ENCODE measurements around the gene OR2T1.
"Not testable (repeated sequence)": the region's sequence is repeated elsewhere in the genome, so short reads cannot be mapped to it uniquely, and the experiment has no call there.

Gene OR2T1

DNA sequence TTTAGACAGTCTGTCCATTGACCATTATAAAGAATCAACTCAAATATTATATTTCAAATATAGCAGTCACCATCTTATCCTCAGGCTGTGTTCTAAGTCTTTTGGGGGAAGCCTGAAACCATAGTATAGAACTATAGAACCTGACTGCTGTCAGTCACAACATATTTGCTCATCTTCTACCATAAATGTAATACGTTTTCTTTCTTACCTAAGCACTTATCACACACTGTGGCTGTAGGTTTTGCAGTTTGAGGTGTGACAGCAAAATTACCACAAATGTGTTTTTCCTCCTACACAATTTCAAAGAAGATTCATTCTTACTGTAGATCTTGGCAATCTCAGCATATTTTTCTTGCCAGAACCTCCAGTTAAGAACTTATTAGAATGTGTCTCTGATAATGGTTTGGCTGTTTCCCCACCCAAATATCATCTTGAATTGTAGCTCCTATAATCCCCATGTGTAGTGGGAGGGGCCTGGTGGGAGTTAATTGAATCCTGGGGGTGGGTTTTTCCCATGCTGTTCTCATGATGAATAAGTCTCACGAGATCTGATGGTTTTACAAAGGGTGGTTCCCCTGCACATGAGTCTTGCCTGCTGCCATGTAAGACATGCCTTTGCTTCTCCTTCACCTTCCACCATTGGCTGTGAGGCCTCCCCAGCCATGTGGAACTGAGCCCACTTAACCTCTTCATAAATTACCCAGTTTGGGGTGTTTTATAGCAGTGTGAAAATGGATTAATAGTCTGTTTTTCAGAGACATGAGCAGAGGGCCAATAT lies 39.8 kb downstream of the OR2T1 start:
- H3K9ac ChIP-seq; H2AFZ ChIP-seq; H3K4me2 ChIP-seq (ENCODE audit: low read length); H3K4me1 ChIP-seq; H3K4me3 ChIP-seq (ENCODE audit: low read depth, low read length); H3K79me2 ChIP-seq; H3K27ac ChIP-seq; H3K27me3 ChIP-seq (ENCODE audit: control insufficient read depth, insufficient read depth, low read length); H3K36me3 ChIP-seq (ENCODE audit: control insufficient read depth, insufficient read depth, low read length); H3K9me3 ChIP-seq (ENCODE audit: control insufficient read depth, low read length): not testable (repeated sequence)

DNA sequence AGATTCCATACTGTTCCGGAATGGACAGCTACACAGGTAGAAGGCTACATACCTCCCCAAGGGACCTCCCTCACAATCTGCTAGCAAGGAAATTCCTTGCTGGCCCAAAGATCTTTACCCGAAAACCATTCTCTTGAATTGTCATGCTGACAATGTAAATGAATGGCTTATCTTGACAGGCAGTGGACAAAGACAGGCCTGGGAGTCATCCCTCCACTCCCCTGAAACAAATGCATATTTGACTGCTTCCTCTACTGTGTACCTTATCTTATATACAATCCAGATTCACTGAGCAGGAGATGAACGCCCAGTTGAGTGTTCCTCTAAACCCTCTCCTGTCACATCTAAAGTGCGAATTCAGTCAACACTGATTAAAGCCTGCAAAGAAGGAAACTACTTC lies 41.8 kb downstream of the OR2T1 start:
- not testable (repeated sequence) for H3K27ac ChIP-seq; H3K4me1 ChIP-seq; H3K36me3 ChIP-seq (ENCODE audit: control insufficient read depth, insufficient read depth, low read length); H2AFZ ChIP-seq; H3K4me2 ChIP-seq (ENCODE audit: low read length); H3K79me2 ChIP-seq; H3K27me3 ChIP-seq (ENCODE audit: control insufficient read depth, insufficient read depth, low read length); H3K9me3 ChIP-seq (ENCODE audit: control insufficient read depth, low read length); H3K9ac ChIP-seq; H3K4me3 ChIP-seq (ENCODE audit: low read depth, low read length)

DNA sequence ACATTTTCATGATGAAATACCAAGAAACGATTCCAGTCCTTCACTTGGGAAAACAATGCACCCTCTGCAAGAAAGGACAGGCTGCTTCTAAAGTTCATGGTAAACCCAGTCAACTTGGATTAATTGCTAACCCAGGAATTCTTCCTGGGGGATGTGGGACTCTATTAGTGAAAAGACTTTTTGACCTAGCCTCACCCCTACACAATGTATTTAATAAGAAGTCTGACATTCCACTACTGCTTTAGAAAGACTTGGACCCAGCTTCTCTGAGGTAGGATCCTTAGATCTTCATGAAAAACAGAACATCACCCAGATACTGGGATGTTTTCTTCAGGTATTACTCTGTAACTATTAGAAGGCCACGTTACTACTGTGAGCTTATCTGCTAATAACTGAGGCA lies 42.6 kb downstream of the OR2T1 start, which contains the start of gene OR2T2:
TSS of gene OR2T2 (plus strand) at position 239 of the 400 bp plus-strand sequence. CDS start 7,161 bp downstream, outside the sequence.
- H3K27ac ChIP-seq; H3K27me3 ChIP-seq (ENCODE audit: control insufficient read depth, insufficient read depth, low read length); H3K9ac ChIP-seq; H3K4me3 ChIP-seq (ENCODE audit: low read depth, low read length); H3K4me2 ChIP-seq (ENCODE audit: low read length); H3K79me2 ChIP-seq; H3K36me3 ChIP-seq (ENCODE audit: control insufficient read depth, insufficient read depth, low read length); H3K4me1 ChIP-seq; H2AFZ ChIP-seq; H3K9me3 ChIP-seq (ENCODE audit: control insufficient read depth, low read length): not testable (repeated sequence)

DNA sequence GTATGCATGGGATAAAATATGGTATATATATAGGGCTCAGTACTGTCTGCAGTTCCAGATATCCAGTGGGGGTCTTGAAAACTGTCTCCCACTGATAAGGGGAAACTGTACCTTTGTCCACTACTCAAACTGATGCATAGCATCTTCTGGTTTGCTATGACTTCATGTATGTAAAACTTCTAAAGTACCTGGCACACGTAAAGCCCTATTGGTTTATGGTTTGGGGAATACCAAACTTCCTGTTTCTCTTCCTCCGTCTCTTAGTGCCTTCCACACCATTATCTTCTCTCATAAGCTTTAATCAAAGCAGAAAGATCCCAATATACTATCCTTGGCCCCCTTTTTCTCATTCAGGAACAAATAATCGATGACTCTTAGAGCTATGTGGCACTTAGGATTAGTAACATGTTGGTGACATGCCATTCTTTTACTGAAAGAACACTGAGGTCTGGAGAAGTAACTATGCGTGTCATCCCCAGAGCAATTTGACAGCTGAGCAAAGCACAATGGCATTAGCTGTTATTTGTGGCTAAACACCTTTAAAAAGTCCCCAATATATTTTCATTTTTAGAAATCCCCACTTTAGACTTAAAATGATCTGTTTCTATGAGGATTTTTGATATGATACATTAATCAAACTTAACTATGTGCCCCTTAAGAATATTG lies 45.7 kb downstream of the OR2T1 start:
- H3K4me1 ChIP-seq; H3K27ac ChIP-seq; H3K9me3 ChIP-seq (ENCODE audit: control insufficient read depth, low read length); H3K9ac ChIP-seq; H3K4me3 ChIP-seq (ENCODE audit: low read depth, low read length); H3K36me3 ChIP-seq (ENCODE audit: control insufficient read depth, insufficient read depth, low read length); H3K79me2 ChIP-seq; H2AFZ ChIP-seq; H3K4me2 ChIP-seq (ENCODE audit: low read length); H3K27me3 ChIP-seq (ENCODE audit: control insufficient read depth, insufficient read depth, low read length): not testable (repeated sequence)

DNA sequence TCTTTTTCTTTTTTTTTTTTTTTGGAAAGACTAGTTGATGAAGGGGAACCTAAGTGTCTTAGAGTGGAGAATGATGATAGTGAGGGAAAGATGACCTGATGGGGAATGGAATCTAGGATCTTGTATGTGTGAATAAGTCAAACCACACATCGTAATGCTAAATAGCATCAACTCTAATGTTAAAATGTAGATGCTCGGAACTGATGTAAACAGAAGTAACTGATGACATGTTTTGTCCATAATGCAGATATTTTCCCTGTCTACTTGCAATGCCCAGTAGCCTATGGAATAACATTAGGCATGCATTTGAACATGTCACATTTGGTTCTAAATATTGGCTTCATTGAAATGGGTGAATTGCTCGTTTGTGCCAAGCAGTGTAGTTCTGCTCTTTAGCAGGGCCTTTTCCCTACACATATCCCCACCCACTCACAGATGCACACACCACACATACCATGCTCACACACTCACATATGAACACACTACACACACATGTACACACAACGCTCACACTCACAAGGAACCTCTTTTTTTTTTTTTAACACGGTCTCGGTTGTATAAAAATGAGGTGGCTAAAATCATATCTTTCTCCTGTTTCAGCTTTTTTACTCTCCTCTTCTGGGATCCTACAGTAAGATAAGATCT lies 47.1 kb downstream of the OR2T1 start:
- not testable (repeated sequence) for H3K27me3 ChIP-seq (ENCODE audit: control insufficient read depth, insufficient read depth, low read length); H3K4me2 ChIP-seq (ENCODE audit: low read length); H2AFZ ChIP-seq; H3K36me3 ChIP-seq (ENCODE audit: control insufficient read depth, insufficient read depth, low read length); H3K9ac ChIP-seq; H3K4me3 ChIP-seq (ENCODE audit: low read depth, low read length); H3K27ac ChIP-seq; H3K4me1 ChIP-seq; H3K9me3 ChIP-seq (ENCODE audit: control insufficient read depth, low read length); H3K79me2 ChIP-seq

DNA sequence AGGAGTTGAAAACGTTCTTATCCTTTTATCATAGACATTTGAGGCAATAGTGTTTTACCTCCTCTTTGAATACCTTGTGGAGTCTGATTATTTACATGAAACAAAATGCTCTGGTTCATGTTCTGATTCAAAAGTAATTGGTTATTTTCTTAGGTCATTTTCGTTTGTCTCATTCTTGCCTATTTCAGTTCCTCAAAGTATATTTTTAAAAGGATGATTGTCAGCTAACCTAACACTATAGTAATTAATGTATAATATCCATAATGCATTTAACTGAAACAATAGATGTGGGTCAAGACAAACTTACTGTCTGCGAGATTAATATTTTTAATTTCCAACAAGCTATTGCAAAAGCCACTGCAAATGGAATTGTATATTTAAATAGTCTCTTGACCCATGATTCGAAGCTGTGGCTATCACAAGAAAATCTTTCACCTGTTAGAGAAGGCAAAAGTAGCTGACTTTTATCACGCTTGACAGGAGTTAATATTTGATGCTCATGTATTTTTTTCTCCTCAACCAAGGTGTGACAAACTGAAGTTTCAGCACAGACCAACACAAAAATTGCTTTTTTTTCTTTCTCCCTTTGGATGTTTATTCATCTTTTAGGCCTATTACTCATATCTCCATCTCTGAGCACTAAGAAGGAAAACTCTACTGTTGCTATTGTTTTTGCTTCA lies 47.8 kb downstream of the OR2T1 start:
- H3K9ac ChIP-seq; H2AFZ ChIP-seq; H3K36me3 ChIP-seq (ENCODE audit: control insufficient read depth, insufficient read depth, low read length); H3K4me3 ChIP-seq (ENCODE audit: low read depth, low read length); H3K4me1 ChIP-seq; H3K27me3 ChIP-seq (ENCODE audit: control insufficient read depth, insufficient read depth, low read length); H3K4me2 ChIP-seq (ENCODE audit: low read length); H3K27ac ChIP-seq; H3K9me3 ChIP-seq (ENCODE audit: control insufficient read depth, low read length); H3K79me2 ChIP-seq: not testable (repeated sequence)

DNA sequence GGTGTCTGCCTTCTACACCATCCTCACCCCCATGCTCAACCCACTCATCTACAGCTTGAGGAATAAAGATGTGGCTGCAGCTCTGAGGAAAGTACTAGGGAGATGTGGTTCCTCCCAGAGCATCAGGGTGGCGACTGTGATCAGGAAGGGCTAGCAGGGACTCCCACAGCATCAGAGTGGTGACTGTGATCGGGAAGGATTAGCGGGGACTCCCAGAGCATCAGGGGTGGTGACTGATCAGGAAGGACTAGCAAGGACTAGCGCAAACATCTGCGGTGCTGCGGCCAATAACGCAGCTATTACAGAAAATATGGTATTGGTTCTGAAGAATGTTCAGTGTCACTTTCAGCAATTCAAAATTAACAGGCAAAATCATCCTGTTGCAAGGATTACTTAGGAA lies 50.8 kb downstream of the OR2T1 start:
- not testable (repeated sequence) for H3K36me3 ChIP-seq (ENCODE audit: control insufficient read depth, insufficient read depth, low read length); H3K4me3 ChIP-seq (ENCODE audit: low read depth, low read length); H3K27ac ChIP-seq

DNA sequence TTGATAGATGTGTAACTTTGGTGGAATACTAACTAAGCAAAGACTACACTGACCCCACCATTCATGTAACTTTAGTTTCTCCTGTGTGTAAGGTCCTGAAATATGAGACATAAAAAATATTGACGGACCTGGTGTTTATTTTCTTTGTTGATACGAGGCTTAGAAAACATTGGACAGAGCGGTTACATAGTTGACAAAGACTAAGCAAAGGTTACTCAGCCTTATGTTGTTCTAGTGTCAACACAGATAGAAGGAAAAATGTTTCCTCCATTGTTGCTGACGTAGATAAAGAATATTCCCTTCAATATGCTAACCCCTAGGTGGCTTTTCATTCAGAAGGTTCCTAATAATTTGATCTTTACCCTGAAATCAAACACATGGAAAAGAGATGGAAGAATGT lies 52.2 kb downstream of the OR2T1 start:
- not testable (repeated sequence) for H3K9me3 ChIP-seq (ENCODE audit: control insufficient read depth, low read length); H3K4me3 ChIP-seq (ENCODE audit: low read depth, low read length); H3K27ac ChIP-seq; H3K4me1 ChIP-seq; H3K27me3 ChIP-seq (ENCODE audit: control insufficient read depth, insufficient read depth, low read length); H3K36me3 ChIP-seq (ENCODE audit: control insufficient read depth, insufficient read depth, low read length); H3K4me2 ChIP-seq (ENCODE audit: low read length); H3K9ac ChIP-seq; H3K79me2 ChIP-seq; H2AFZ ChIP-seq

More for the DNA sequence above, 50.8 kb downstream of the OR2T1 start:
- H3K9ac ChIP-seq; H3K27me3 ChIP-seq (ENCODE audit: control insufficient read depth, insufficient read depth, low read length); H3K79me2 ChIP-seq; H3K9me3 ChIP-seq (ENCODE audit: control insufficient read depth, low read length); H3K4me2 ChIP-seq (ENCODE audit: low read length); H3K4me1 ChIP-seq; H2AFZ ChIP-seq: not testable (repeated sequence)

DNA sequence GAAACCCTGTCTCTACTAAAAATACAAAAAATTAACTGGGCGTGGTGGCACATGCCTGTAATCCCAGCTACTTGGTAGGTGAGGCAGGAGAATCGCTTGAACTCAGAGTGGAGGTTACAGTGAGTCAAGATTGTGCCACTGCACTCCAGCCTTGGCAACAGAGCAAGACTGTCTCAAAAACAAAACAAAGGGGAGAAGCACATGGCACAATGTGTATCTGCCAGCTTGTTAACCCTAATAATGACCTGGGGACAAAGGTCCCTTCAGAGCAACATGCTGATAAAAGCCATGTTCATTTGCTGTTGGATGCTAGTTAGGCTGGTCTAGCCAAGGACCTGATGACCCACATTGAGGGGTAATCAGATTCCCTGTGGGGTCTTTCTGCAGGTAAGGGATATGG lies 53.8 kb downstream of the OR2T1 start:
- H2AFZ ChIP-seq; H3K27me3 ChIP-seq (ENCODE audit: control insufficient read depth, insufficient read depth, low read length); H3K9me3 ChIP-seq (ENCODE audit: control insufficient read depth, low read length); H3K27ac ChIP-seq; H3K79me2 ChIP-seq; H3K4me2 ChIP-seq (ENCODE audit: low read length); H3K36me3 ChIP-seq (ENCODE audit: control insufficient read depth, insufficient read depth, low read length); H3K4me1 ChIP-seq; H3K9ac ChIP-seq; H3K4me3 ChIP-seq (ENCODE audit: low read depth, low read length): not testable (repeated sequence)
